ENCODE data around the gene FN3KRP.

The FN3KRP gene

DNA sequence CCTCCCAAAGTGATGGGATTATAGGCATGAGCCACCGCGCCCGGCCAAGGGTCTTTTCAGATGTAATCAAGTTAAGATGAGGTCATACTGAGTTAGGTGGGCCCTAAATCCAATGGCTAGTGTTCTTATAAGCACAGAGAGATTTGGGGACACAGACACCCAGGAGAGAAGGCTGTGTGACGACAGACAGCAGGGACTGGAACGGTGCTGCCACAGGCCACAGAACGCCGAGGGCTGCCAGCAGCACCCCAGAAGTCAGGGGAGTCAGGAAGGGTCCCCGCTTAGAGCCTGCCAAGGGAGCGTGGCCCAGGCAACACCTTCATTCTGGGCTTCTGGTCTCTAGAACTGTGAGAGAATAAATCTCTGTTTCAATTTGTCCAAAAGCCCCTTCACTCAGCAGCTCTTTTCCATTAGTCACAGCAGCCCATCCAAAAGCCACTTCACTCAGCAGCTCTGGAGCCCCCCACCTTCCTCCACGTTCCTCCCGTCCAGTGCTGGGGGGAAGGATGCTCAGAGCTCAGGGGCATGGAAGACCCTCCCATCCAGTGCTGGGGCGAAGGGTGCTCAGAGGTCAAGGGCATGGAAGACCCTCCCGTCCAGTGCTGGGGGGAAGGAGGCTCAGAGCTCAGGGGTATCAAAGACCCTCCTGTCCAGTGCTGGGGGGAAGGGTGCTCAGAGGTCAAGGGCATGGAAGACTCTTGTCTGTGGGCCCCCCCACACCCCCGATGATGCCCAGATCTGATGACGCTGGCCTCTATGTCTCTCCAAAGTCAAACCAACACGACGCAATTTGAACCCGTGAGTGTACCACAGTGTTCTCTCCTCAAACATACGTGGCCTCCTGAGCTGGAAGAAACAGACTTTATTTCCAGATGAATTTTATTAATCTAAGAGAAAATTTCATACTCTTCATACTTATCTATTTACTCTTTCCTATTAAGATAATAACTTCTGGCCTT is 29.9 kb upstream of the FN3KRP start:
- in situ Hi-C loops (cut with MboI; ENCODE audit: low sequenced_read_pairs) = no loop called here

DNA sequence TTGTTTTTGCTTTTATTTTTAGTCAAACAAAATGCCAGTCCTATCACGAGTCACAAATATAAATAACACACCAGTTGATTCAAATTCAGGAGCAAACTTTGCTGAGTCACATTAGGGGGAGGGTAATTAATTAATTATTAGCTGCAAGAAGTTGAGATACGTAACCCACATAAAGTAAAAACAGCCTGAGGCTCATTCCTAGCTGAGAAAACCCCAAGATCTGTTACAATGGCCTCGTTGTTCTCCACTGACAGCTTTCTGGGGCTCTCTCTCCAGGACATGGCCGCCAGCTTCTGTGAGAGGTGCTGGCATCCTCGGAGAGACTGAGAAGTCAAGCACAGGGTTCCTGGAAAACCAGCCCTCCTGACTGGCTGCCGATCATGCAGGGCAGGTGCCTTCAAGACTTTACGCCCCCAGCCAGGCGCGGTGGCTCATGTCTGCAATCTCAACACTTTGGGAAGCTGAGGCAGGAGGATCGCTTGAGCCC is 29.1 kb upstream of the FN3KRP start:
- in situ Hi-C loops (cut with MboI; ENCODE audit: low sequenced_read_pairs) = no loop called here

DNA sequence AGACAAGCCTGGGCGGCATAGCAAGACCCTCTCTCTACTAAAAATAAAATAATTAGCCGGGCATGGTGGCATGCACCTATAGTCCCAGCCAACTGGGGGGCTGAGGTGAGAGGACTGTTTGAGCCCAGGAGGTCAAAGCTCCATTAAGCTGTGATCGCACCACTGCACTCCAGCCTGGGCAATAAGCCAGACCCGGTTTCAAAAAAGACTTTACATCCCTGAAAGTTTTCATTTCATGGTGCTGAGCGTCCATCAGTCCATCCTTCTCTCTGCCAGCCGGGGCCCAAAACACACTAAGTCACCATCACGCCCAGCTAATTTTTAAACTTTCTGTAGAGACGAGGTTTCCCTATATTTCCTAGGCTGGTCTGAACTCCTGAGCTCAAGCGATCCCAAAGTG is 28.6 kb upstream of the FN3KRP start:
- in situ Hi-C loops (cut with MboI; ENCODE audit: low sequenced_read_pairs) = no loop called here

DNA sequence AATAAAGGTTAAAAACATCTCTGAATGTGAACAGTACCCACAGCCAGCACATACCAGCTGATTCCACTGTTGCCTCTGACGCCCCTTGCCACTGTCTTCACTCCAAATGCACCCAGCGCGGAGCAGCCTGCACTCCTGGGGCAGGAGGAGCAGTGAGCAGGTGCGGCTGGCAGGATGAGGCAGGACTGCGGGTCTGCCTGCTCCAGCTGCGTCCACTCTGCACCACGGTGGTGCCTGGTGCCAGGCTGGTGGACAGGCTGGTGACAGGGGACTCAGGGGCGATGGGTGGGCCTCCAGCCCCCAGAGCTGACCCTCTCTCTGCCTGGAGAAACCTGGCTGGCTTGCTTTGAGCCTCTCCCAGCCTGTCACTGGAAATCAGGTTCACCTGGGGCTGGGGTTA is 27.4 kb upstream of the FN3KRP start:
- in situ Hi-C loops (cut with MboI; ENCODE audit: low sequenced_read_pairs) = no loop called here

DNA sequence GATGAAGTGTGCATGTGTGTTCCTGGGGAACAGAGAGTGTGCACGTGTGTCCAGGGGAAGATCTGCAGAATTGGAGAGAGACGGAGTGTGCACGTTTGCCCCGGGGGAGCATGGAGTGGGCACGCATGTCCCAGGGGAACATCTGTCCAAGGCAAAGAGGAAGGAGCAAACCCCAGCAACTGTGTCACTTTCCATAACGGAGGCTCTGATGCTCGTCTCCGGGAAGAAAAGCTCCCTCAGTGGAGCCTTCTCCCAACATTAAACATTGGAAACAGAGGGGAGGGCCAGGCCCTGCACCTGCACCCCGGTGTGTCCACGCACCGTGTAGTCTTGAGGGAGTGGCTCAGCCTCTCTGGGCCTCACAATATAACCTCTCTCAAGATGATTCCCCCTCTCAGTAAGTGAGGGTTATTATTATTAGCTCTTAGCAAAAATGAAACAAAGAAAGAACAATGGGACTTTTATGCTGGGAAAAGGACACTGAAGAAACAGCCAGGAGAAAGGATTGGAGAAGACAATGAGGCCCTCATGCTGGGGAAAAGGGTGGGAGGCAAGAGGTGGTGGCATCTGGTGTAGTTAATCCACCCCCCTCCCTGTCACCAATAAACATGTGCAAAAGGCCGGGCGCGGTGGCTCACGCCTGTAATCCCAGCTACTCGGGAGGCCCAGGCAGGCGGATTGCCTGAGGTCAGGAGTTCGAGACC is 25.6 kb upstream of the FN3KRP start:
- in situ Hi-C loops (cut with MboI; ENCODE audit: low sequenced_read_pairs) = no loop called here

DNA sequence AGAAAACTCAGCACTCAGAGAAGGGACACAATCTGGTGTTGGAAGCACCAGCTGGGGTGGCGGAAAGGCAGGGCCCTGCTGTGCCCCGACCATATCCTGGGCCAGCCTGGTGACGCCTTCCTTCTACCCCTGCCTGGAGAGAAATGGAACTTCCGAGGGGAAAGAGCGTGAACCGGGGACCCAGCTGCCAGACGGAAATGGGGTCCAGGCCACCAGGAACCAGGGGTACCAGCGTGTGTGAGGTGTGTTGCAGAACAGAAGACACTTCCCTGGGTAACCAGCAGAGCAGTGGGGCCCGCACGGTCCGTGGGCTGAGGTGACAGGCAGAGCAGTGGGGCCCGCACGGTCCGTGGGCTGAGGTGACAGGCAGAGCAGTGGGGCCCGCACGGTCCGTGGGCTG is 24.8 kb upstream of the FN3KRP start:
- in situ Hi-C loops (cut with MboI; ENCODE audit: low sequenced_read_pairs) = no loop called here

DNA sequence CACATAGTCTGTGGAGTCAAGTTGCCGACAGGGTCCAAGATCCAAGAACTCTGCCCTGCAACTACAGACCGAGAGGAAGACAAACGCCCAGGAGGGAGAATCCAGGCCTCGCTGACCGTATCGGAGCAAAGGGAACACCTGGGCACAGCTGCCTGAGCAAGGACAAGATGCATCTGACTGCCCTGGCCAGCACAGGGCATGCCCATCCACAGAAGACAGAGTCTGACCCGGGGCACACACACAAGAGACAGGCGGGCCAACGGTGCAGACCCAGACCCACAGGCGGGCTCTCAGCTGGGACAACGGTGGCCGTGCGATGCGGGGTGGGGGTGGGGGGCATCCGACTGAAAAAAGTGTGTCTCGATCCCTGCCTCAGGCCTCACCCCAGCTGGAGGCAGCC is 24.2 kb upstream of the FN3KRP start:
- in situ Hi-C loops (cut with MboI; ENCODE audit: low sequenced_read_pairs) = no loop called here

DNA sequence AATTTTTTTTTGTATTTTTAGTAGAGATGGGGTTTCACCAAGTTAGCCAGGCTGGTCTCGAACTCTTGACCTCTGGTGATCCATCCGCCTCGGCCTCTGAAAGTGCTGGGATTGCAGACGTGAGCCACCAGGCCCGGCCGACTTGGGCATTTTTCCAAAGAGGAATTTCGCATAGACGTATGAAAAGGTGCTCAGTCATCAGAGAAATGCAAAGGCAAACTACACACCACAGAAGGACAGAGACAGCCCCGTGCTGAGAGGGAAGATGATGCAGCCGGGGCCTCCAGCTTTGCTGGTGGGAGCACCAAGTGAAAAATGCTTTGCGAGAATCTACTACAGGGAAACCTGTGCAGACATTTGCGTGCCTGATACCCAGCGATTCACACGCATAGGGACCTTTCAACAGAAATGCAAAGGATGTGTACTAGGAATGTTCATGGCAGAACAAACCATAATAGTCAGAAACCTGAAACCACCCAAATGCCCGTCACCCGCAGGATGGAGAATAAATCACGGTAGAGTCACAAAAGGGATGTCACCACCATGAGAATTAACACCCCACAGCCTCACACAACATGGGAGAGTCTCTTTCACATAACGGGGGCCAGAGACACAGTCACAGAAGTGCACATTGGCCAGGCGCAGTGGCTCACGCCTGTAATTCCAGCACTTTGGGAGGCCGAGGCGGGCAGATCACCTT is 23.2 kb upstream of the FN3KRP start:
- in situ Hi-C loops (cut with MboI; ENCODE audit: low sequenced_read_pairs) = no loop called here

DNA sequence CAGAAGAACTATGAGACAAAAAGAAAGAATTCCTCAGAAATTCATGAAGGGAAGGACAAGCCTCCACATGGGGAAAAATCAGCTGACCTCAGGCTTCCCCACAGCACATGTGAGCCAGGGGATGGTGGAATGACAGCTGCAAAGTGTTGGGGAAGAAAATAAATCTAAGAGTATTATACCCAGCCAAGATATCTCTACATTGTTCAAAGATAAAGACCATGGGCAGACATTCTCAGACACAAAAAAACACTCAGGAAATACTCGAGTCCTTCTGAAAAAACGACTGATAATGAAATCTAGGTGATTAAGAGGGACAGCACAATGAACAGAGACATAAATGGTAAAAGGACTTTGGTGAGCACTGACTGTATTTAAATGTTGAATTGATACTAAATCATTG is 21.9 kb upstream of the FN3KRP start:
- in situ Hi-C loops (cut with MboI; ENCODE audit: low sequenced_read_pairs) = no loop called here

DNA sequence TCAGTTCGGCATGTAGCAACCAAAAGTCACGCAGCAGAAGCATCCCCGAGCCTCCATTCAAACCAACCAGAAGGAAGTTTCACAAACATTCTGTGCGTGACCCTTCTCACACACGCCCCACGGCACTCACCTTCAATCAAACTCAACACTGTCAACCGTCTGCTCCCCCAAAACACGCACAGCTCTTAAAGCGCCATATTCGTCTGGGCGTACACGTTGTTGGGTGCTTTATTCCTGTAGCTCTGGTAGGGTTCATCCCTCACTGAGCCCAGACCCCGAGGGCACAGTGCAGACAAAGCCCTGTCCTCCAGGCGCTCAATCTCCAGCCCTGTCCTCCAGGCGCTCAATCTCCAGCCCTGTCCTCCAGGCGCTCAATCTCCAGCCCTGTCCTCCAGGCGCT is 20.2 kb upstream of the FN3KRP start:
- in situ Hi-C loops (cut with MboI; ENCODE audit: low sequenced_read_pairs) = no loop called here

DNA sequence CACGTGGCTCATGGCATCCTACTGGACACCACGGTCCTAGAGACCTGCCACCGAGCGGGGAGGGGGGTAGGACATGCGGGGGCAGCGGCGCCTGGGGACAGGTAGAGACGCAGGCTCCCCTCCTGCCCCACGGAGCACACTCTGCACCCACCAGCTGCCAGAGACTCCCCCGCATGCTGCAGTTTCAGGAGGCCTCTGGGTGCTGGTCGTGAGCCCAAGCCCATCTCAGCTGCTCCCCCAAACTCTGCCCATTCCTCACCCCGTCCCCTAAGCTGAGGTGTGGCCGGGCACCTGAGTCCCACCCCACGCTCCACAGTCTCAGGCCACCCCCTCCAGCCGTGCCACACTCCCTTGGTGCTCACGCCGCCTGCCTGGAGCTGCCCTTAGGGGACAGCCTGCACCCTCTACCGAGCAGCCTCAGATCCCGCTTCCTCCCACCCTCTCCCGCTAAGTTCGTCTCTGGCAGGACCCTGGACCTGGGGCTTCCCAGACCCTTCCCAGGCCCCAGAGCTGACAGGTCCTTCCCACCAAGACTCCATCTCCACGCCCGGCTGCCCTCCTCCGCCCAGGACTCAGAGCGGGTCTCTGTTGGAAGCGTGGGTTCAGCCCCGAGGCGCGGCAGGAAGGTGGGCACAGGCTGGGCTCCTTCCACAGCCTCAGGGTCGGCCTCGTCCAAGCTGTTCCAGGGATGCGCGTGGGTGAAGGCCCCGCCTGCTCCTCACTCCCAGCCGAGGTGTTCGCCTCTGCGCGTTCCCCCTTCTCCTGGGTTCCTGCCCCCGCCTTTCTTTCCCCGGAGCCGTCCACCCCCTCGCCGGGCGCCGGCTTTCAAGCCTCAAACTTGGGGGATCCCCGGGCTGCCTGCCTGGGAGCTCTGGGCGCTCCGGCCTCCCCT is 19.3 kb upstream of the FN3KRP start:
- in situ Hi-C loops (cut with MboI; ENCODE audit: low sequenced_read_pairs) = no loop called here

DNA sequence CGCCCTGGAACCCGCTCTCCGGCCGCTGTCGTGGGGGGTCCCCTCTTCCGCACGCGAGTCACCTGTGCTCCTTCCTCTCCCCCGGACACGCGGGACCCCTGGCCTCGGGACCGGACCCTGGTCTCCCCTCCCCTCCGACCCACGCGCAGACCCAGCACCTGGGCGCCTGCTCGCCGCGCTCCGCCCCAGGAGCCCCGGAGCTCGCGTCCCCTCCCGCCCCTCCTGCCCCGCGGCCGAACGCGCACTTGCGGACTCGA is 18.8 kb upstream of the FN3KRP start:
- in situ Hi-C loops (cut with MboI; ENCODE audit: low sequenced_read_pairs) = no loop called here

DNA sequence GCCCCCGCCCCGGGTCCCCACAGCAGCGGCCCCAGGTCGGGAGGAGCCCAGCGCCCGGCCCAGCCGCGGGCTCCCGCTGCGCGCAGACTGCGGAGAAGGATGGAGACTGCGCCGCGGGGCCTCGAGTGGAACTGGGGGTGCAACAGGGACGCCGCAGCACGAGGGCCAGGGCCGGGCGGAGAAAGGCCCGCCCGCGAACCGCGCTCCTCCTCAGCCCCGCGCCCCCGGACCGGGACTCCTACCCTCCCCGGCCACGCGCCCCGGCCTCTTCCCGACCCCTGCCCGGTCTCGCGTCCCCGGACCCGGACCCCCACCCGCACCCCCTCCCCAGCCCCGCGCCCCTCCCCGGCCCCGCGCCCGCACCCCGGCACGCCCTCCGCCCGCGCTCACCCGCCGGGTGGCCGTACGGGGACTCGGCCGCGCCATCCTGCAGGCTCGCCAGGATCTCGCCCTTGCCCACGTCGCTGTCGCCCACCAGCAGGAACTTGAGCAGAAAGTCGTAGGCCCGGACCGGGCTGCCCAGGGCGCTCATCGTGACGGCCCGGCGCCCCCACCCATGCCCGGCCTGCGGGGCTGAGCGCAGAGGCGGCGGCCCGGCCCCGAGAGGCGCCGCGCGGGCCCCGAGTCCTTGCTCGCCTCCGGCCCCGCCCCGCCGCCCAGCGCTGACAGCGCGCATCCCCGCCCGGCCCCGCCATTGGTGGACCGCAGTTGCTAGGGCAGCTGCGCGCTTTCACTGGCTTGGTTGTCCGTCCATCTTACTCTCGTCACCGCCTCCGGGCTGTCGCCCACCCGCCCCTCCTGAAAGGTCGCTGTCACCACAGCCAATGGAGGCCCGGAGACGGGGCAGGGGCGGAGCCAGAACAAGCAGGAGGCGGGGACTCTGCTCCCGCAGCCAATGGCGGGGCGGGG is 18.2 kb upstream of the FN3KRP start, which contains the start of gene RAB40B:
TSS of gene RAB40B (minus strand) at position 634 of the 909 bp plus-strand sequence. CDS start at position 532, 102 bp downstream.
- in situ Hi-C loops (cut with MboI; ENCODE audit: low sequenced_read_pairs) = no loop called here

DNA sequence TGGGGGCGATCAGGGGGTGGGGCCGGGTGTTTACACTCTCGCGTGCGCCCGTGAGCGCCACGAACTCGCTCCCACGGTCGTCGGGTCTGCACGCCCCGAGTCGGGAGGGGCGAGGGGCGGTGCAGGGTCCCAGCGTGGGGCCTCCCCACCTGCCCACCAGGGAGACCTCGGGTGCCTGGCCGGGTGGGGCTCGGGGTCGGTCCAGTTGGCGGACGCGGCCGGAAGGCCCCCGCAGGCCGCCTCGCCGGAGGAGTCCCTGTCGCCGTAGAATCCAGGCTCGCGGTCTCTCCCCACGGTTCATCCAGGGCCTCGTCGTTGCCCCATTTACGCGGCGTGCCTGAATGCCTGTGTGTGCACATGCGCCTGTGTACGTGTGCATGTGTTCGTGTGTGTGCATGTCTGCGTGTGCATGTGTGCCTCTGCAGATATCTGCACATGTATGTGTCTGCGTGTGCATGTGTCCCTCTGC is 17.5 kb upstream of the FN3KRP start:
- in situ Hi-C loops (cut with MboI; ENCODE audit: low sequenced_read_pairs) = no loop called here

DNA sequence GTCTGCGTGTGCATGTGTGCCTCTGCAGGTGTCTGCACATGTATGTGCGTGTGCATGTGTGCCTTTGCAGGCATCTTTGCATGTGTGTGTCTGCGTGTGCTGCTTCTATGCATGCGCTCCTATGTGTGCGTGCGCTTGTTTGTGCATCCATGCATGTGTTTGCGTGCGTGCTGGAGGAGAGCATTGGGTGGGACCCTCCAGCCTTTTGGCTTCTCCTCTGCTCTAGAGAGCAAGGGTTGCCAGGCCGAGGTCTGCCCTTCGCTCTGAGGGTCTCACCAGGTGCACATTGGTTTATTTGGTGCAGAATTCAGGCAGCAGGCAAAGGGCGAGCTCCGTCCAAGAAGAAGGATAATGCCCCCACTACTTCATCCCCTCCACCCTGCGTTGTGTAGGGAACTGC is 17.0 kb upstream of the FN3KRP start:
- in situ Hi-C loops (cut with MboI; ENCODE audit: low sequenced_read_pairs) = no loop called here

DNA sequence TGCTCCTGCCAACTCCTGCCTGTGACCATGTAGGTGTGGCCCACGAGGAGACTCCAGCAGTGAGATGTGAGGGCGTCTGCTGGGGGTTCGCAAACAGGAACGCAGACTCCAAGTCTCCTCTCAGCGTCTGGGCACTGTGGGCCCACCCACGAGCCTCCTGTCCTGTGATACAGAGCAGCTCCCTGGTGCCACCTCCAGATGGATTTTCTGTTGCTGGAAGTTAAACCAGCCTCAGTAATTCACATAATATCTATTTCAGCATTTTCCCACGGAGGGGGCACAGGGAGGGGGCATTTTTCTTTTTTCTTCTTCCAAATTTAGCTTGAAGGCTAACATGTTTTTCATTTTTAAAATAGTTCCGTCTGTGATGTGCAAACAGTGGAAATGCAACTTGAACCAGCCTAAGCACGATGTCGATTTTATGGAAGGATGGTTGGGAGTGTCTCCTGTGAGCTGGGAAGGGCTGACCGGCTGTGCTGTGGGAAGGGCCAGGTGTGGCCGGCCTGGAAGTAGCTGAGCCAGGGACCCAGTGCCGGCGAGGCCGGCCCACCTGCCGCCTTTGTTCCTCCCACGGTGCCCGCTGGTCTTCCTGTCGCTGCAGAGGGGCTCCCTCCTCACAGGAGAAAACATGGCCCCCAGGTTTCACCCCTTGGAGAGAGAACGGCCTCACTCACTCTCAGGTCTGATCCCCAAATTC is 14.1 kb upstream of the FN3KRP start:
- in situ Hi-C loops (cut with MboI; ENCODE audit: low sequenced_read_pairs) = no loop called here

DNA sequence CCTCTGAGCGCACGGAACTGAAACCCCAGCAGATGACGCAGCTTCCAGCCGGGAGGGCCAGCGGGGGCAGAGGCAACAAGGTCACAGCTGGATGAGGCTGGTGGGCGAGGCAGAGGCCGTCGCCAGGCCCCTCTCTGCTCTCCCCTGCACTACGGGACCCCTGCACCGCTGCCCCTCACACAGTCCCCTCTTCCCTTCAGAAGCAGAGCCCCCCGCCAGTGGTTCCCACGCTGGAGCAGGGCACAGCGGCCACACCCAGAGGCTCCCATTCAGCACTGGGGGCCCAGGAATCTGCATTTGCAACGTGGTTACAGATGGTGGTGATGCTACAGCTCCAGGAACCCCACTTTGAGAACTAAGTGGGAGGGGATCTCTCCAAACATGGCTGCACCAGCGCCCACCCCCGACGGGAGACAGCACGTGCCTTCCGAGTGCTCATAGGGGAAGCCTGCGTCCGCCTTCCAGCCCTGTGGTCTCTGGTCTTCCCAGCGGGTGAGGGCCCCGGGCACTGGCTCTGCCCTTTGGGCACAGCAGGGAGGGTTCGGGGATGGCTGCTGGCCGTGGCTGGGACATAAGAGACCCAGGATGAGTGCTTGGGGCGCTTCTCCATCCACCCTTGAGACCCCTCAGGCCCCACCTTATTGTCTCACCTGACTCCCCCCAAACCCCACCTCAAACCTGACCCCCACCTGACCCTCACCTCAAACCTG is 13.3 kb upstream of the FN3KRP start:
- in situ Hi-C loops (cut with MboI; ENCODE audit: low sequenced_read_pairs) = no loop called here
